NCI-H128 (cell line): ENCODE measurements around the gene FAM114A1.
"Not testable (repeated sequence)": the region's sequence is repeated elsewhere in the genome, so short reads cannot be mapped to it uniquely, and the experiment has no call there.

Source experiments
- DNase-seq: peaks from one replicate; lab custom pipeline; 2025; ENCODE audit not compliant: unreplicated experiment; lab: John Stamatoyannopoulos, UW

Gene FAM114A1

GRCh38 chr4:38930707-38931106 lies 63.1 kb downstream of the FAM114A1 start:
- DNase-seq = no peak

GRCh38 chr4:38931125-38931524 lies 63.5 kb downstream of the FAM114A1 start:
- no peak for DNase-seq

- no peak for DNase-seq
Measured at GRCh38 chr4:38935391-38936073, 67.9 kb downstream of the FAM114A1 start.

- no peak for DNase-seq
Measured at GRCh38 chr4:38939165-38939564, 71.6 kb downstream of the FAM114A1 start.

GRCh38 chr4:38940476-38940875 lies 72.9 kb downstream of the FAM114A1 start:
- no peak for DNase-seq

- not testable (repeated sequence) for DNase-seq
Measured at GRCh38 chr4:38941906-38942305, 74.3 kb downstream of the FAM114A1 start.

- no peak for DNase-seq
Measured at GRCh38 chr4:38943343-38943742, 75.7 kb downstream of the FAM114A1 start.

- DNase-seq = no peak
Measured at GRCh38 chr4:38944440-38944839, 76.8 kb downstream of the FAM114A1 start.

- DNase-seq = no peak
Measured at GRCh38 chr4:38946919-38947318, 79.3 kb downstream of the FAM114A1 start.

GRCh38 chr4:38948551-38948950 lies 80.9 kb downstream of the FAM114A1 start:
- no peak for DNase-seq

GRCh38 chr4:38949411-38950051 lies 81.9 kb downstream of the FAM114A1 start:
- no peak for DNase-seq

- no peak for DNase-seq
Measured at GRCh38 chr4:38950159-38950558, 82.6 kb downstream of the FAM114A1 start.

GRCh38 chr4:38950734-38951133 lies 83.1 kb downstream of the FAM114A1 start:
- no peak for DNase-seq

- no peak for DNase-seq
Measured at GRCh38 chr4:38951598-38951997, 84.0 kb downstream of the FAM114A1 start.

- DNase-seq = no peak
Measured at GRCh38 chr4:38952017-38952416, 84.4 kb downstream of the FAM114A1 start.

- no peak for DNase-seq
Measured at GRCh38 chr4:38954727-38955126, 87.1 kb downstream of the FAM114A1 start.

- no peak for DNase-seq
Measured at GRCh38 chr4:38955957-38956356, 88.4 kb downstream of the FAM114A1 start.

- DNase-seq = no peak
Measured at GRCh38 chr4:38957261-38957815, 89.7 kb downstream of the FAM114A1 start.

GRCh38 chr4:38957893-38958292 lies 90.3 kb downstream of the FAM114A1 start:
- no peak for DNase-seq

- no peak for DNase-seq
Measured at GRCh38 chr4:38958453-38959190, 91.0 kb downstream of the FAM114A1 start.

GRCh38 chr4:38959248-38959647 lies 91.6 kb downstream of the FAM114A1 start:
- not testable (repeated sequence) for DNase-seq
